OCI-LY1 (cell line): ENCODE results near the gene SOBP.

Source experiments
- H2AFZ ChIP-seq: fragments of 200-600 bp; sonication (generic), shearing (Covaris generic); 2 replicates; pipeline ENCODE4 v1.6.0; 2014; ENCODE audit warnings: antibody characterized with exemption, mild to moderate bottlenecking, low read length
- H3F3A ChIP-seq: fragments of 200-600 bp; sonication (generic), shearing (Covaris generic); 2 replicates; pipeline ENCODE4 v1.6.0; 2014; ENCODE audit warnings: mild to moderate bottlenecking, antibody characterized with exemption, low read length, moderate library complexity; ENCODE audit not compliant: insufficient read depth
- H3K27ac ChIP-seq: fragments of 200-600 bp; sonication (generic); 2 replicates; pipeline ENCODE4 v1.5.1; 2014; ENCODE audit warnings: low read length, mixed run types, mild to moderate bottlenecking, low read depth; ENCODE audit not compliant: poor library complexity, severe bottlenecking
- H3K27me3 ChIP-seq: fragments of 200-600 bp; sonication (generic); 2 replicates; pipeline ENCODE4 v1.6.0; 2014; ENCODE audit warnings: antibody characterized with exemption, mild to moderate bottlenecking, low read length, moderate library complexity; ENCODE audit not compliant: insufficient read depth
- H3K36me3 ChIP-seq: fragments of 200-600 bp; sonication (generic); 2 replicates; pipeline ENCODE4 v1.6.1; 2014; ENCODE audit warnings: mild to moderate bottlenecking, antibody characterized with exemption, low read length, moderate library complexity, mixed read lengths; ENCODE audit not compliant: insufficient read depth
- H3K4me1 ChIP-seq: fragments of 200-600 bp; sonication (generic); 2 replicates; pipeline ENCODE4 v1.5.1; 2014; ENCODE audit warnings: mild to moderate bottlenecking, low read length, moderate library complexity; ENCODE audit not compliant: insufficient read depth, severe bottlenecking
- H3K4me2 ChIP-seq: fragments of 200-600 bp; sonication (generic), shearing (Covaris generic); 2 replicates; pipeline ENCODE4 v1.6.1; 2014; ENCODE audit warnings: low read length
- H3K4me3 ChIP-seq: fragments of 200-600 bp; sonication (generic); 2 replicates; pipeline ENCODE4 v1.5.1; 2014; ENCODE audit warnings: low read length, low read depth, mild to moderate bottlenecking, mixed read lengths; ENCODE audit not compliant: poor library complexity, severe bottlenecking
- H3K79me2 ChIP-seq: fragments of 200-600 bp; shearing (Covaris generic); 2 replicates; pipeline ENCODE4 v1.6.1; 2016; ENCODE audit warnings: mixed run types, low read length, mixed read lengths; ENCODE audit not compliant: insufficient read depth
- H3K9ac ChIP-seq: fragments of 200-600 bp; sonication (generic), shearing (Covaris generic); 2 replicates; pipeline ENCODE4 v1.6.1; 2014; ENCODE audit warnings: mild to moderate bottlenecking, low read length, mixed read lengths
- H3K9me2 ChIP-seq: fragments of 200-600 bp; sonication (generic), shearing (Covaris generic); 2 replicates; pipeline ENCODE4 v1.6.1; 2014; ENCODE audit warnings: low read depth, mild to moderate bottlenecking, low read length, mixed read lengths
- H3K9me3 ChIP-seq: fragments of 200-600 bp; shearing (Covaris generic); 2 replicates; pipeline ENCODE4 v1.6.1; 2014; ENCODE audit warnings: low read length, mixed read lengths
- H4K20me1 ChIP-seq: fragments of 200-600 bp; sonication (generic), shearing (Covaris generic); 2 replicates; pipeline ENCODE4 v1.6.0; 2016; ENCODE audit warnings: mild to moderate bottlenecking, low read length; ENCODE audit not compliant: insufficient read depth
- EZH2 ChIP-seq: fragments of 200-600 bp; sonication (generic), shearing (Covaris generic); IDR thresholded peaks from 2 replicates; pipeline ENCODE4 v1.8.0; 2017; ENCODE audit warnings: borderline replicate concordance, mixed run types, mild to moderate bottlenecking, antibody characterized with exemption, low read length, moderate library complexity, mixed read lengths
- TF ChIP-seq, protein P1 (sequence below): fragments of 200-600 bp; sonication (generic), shearing (Covaris generic); IDR thresholded peaks from 2 replicates; pipeline ENCODE4 v1.5.1; 2017; ENCODE audit warnings: mild to moderate bottlenecking, antibody characterized with exemption, low read length, moderate library complexity, mixed read lengths

The SOBP gene

DNA sequence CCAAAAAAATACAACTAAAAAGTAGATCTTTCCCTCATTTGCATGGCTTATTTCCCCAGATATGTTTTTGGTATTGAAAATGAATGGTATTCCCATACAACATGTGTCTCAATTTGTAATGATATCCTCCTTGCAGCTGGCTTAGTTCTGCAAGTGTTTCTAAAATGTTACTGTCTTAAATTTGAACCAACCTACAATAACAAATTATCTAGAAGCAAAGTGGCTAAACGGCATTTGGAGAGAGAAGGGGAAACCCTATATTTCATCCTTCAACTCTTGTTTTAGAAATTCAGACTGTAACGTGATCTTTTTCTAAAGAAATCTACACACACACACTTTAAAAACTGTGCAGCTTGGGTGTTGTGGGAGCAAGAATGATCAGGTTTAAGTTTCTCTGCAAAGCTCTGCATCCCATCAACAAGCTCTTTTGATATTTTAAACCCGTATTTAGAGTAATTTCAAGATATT is 153.0 kb downstream of the SOBP start:
- Histone ChIP-seq H3K4me2 (peak overlapping the region; percentile 55), H2AFZ (no peak overlapping the region), H3K27me3 (no peaks in the 10 kb centered on the region), H3K9me2 (no peaks in the 10 kb centered on the region), H4K20me1 (no peaks in the 10 kb centered on the region), H3K27ac (peak overlapping the region; percentile 81), H3K9ac (peak overlapping the region; percentile 36), H3K4me3 (peak overlapping the region; percentile 23), H3K4me1 (peaks cover 61% of the 10 kb centered on the region), H3K9me3 (no peaks in the 10 kb centered on the region), H3K79me2 (no peaks in the 10 kb centered on the region), H3F3A (no peaks in the 10 kb centered on the region), H3K36me3 (no peaks in the 10 kb centered on the region)
- TF ChIP-seq, protein P1, sequence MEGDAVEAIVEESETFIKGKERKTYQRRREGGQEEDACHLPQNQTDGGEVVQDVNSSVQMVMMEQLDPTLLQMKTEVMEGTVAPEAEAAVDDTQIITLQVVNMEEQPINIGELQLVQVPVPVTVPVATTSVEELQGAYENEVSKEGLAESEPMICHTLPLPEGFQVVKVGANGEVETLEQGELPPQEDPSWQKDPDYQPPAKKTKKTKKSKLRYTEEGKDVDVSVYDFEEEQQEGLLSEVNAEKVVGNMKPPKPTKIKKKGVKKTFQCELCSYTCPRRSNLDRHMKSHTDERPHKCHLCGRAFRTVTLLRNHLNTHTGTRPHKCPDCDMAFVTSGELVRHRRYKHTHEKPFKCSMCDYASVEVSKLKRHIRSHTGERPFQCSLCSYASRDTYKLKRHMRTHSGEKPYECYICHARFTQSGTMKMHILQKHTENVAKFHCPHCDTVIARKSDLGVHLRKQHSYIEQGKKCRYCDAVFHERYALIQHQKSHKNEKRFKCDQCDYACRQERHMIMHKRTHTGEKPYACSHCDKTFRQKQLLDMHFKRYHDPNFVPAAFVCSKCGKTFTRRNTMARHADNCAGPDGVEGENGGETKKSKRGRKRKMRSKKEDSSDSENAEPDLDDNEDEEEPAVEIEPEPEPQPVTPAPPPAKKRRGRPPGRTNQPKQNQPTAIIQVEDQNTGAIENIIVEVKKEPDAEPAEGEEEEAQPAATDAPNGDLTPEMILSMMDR: no peak
- TF ChIP-seq EZH2: no peak

- Histone ChIP-seq H3K27ac (peak overlapping the region; percentile 81), H3F3A (no peaks in the 10 kb centered on the region), H4K20me1 (no peaks in the 10 kb centered on the region), H3K9me3 (no peaks in the 10 kb centered on the region), H3K4me1 (peaks cover 64% of the 10 kb centered on the region), H2AFZ (no peak overlapping the region), H3K4me3 (no peak overlapping the region), H3K27me3 (no peaks in the 10 kb centered on the region), H3K36me3 (no peaks in the 10 kb centered on the region), H3K9me2 (no peaks in the 10 kb centered on the region), H3K4me2 (no peak overlapping the region), H3K9ac (no peak overlapping the region), H3K79me2 (no peaks in the 10 kb centered on the region)
- TF ChIP-seq, protein P1: no peak
- no peak for TF ChIP-seq EZH2
These were observed 154.6 kb downstream of the SOBP start for GRCh38 chr6:107644513-107644912.

- no peaks in the 10 kb centered on the region for H3K36me3 ChIP-seq
These were observed 155.8 kb downstream of the SOBP start for GRCh38 chr6:107645740-107646139.

More at GRCh38 chr6:107645740-107646139, 155.8 kb downstream of the SOBP start:
- Histone ChIP-seq H3K9me3 (no peaks in the 10 kb centered on the region), H3F3A (no peaks in the 10 kb centered on the region), H2AFZ (no peak overlapping the region), H3K4me3 (no peak overlapping the region), H3K4me2 (no peak overlapping the region), H3K9me2 (no peaks in the 10 kb centered on the region), H4K20me1 (no peaks in the 10 kb centered on the region), H3K27me3 (no peaks in the 10 kb centered on the region), H3K79me2 (no peaks in the 10 kb centered on the region), H3K9ac (no peak overlapping the region), H3K4me1 (peaks cover 55% of the 10 kb centered on the region), H3K27ac (peak overlapping the region; percentile 32)
- TF ChIP-seq EZH2: no peak
- TF ChIP-seq, protein P1: no peak
